Activated CD4-positive, alpha-beta T cell treated with anti-CD3 and anti-CD28 coated beads, Interleukin-2, Interleukin-6, amounts not matched to agents 100 ng/mL and 50 ng/mL, durations not matched to agents 16 hours and 8 hours (primary cell): ENCODE measurements around the gene ACER3.

Source experiments
- DNase-seq: peaks from one replicate; pipeline ENCODE4 v3.0.0-alpha.2; 2020

The ACER3 gene

GRCh38 chr11:77064648-77065217, 204.0 kb downstream of the ACER3 start:
- DNase-seq: no peak

- DNase-seq: no peak
Observed at GRCh38 chr11:77065878-77066228, 205.1 kb downstream of the ACER3 start.

- DNase-seq: peak; percentile 88
Observed at GRCh38 chr11:77066229-77067042, 205.7 kb downstream of the ACER3 start, which contains the start of gene CAPN5. TSS of gene CAPN5 (plus strand) at chr11:77066971. CDS start at chr11:77084887, 17,916 bp downstream.

GRCh38 chr11:77067861-77068443, 207.2 kb downstream of the ACER3 start:
- DNase-seq: no peak

- no peak for DNase-seq
Observed at GRCh38 chr11:77068457-77069335, 208.0 kb downstream of the ACER3 start.

GRCh38 chr11:77069336-77069968, 208.7 kb downstream of the ACER3 start:
- DNase-seq: no peak

- no peak for DNase-seq
Observed at GRCh38 chr11:77069969-77070582, 209.4 kb downstream of the ACER3 start.

GRCh38 chr11:77071077-77071476, 210.4 kb downstream of the ACER3 start:
- no peak for DNase-seq

GRCh38 chr11:77071671-77072605, 211.2 kb downstream of the ACER3 start:
- no peak for DNase-seq

GRCh38 chr11:77072851-77073327, 212.2 kb downstream of the ACER3 start:
- DNase-seq: peak; percentile 24

- no peak for DNase-seq
Observed at GRCh38 chr11:77073328-77074001, 212.7 kb downstream of the ACER3 start.

GRCh38 chr11:77074205-77074604, 213.5 kb downstream of the ACER3 start:
- DNase-seq: no peak

- DNase-seq: no peak
Observed at GRCh38 chr11:77074626-77075221, 214.0 kb downstream of the ACER3 start.

- no peak for DNase-seq
Observed at GRCh38 chr11:77075425-77075905, 214.7 kb downstream of the ACER3 start.
